IPS DF 19.7 (cell line): Measurements from ENCODE around the gene C17orf113.
"Not testable (repeated sequence)": the region's sequence is repeated elsewhere in the genome, so short reads cannot be mapped to it uniquely, and the experiment has no call there.

Experiments used
- DNase-seq: peaks from one replicate; pipeline ENCODE4 v3.0.0-alpha.2; 2013; ENCODE audit warnings: low read depth, low spot score

C17orf113 gene

DNA sequence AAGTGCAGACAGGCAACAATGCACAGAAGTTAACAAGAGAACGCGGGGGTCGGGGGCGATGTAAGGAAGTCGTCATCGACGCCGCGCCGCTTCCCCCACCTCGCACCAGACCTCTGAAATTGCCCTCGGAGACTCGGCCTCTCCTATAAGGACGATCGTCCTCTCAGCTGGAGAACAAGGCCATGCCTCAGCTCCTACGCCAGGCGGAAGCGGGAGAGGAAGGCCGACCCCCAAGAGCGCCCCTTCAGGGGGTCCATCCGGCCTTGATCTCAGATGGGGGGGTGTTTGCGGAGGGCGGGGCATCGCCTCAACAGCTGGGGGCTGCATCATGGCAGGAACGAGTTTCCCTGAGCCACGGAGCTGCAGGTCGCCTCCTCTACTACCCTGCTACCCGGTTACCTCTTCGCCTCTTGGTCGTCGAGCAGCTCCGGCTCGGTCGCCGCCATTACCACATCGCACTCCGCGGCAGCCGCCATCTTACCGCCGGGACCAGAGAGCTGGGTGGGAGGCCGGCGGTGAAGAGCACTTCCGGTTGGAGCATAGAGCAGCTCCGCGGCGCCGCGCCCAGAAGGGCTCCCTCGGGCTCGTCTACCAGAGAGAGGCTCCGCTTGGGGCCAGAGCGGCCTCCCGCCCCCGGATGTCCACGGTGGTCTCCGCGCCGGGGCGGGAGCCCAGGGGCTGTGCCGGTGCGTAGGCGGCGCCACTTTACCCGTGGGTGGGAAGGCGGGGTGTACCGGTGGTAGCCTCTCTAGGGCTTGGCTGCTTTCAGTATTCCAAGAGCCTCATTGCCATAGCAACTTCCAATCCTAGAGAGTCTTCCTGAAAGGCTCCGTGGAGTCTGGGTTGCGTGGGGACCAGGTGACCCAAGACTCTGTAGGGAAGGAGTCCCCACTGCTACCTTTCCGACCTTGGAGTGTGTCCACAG lies 33.2 kb downstream of the C17orf113 start, which contains the start of gene DNAJC7:
Gene DNAJC7 (minus strand): TSS at position 499 of the 925 bp plus-strand sequence. CDS start 23 bp downstream, at position 476.
- no peak for DNase-seq

DNA sequence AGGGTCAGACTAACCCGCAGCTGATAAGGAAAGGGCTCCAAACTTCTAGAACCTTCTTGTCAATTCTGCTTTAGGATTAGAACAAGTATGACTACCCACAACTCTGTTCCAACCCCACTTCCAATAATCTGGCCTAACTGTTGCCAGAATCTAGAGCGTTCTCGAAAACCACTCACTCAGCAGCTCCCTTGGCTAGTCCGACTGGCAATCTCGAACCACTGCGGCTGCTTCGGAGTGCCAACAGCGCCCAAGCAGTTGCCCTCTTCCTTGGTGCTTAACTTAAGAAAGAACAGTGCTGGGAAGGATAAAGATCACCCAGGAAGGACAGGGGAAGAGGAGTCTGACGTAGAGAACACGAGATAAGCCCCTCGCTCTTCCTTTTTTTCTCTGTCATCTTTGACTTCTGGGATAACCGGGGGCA lies 34.0 kb downstream of the C17orf113 start:
- DNase-seq, result no peak

DNA sequence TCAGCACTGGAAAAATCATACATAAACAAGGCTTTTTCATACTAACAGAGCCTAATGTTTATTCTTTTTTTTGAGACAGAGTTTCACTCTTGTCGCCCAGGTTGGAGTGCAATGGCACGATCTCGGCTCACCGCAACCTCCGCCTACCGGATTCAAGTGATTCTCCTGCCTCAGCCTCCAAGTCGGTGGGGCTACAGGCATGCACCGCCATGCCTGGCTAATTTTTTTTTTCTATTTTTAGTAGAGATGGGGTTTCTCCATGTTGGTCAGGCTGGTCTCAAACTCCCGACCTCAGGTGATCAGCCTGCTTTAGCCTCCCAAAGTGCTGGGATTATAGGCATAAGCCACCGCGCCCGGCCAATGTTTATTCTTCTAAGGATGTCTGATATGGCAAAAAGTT lies 36.7 kb downstream of the C17orf113 start:
- not testable (repeated sequence) for DNase-seq

DNA sequence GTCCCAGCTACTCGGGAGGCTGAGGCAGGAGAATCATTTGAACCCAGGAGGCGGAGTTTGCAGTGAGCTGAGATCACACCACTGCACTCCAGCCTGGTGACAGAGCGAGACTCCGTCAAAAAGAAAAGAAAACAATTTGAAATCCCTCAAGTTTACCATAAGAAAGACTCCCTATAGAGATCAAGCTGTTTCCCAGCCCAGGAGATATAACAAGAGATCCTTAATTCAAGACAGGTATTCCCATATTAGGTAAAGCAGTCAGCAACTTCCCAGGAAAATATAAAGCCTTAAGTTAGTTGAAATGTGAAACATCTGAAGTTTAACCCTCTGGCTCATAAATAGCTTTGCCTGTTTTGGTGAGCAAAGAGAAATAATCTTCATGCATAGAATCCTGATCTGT lies 38.0 kb downstream of the C17orf113 start:
- DNase-seq, result not testable (repeated sequence)

DNA sequence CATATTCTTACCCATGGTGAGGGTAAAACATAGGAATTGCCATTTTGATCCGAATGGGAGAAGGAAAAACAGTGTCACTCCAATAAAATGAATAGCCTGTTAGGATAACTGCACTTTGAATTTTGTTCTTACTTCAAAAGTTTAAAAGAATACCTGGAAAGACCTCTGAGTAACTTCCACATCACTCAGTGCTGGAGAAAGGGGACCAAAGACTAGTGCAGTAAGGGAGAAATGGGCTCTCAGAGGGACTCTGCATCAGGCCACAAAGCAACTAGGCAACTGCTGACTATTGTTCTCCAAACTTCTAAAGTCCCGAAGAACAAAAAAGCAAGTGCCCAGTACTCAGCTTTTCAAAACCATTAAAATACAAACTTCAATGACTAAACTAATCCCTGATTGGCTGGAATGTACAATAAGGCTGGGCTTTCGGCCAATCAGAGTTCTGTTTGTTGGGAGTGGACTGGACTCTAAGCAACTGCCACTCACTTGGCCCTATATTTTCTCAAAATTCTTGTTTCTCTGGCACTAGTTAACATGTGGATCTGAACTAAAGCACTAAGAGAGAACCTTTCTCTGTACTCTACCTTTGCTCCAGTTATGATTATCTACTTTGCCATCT lies 39.4 kb downstream of the C17orf113 start:
- no peak for DNase-seq

DNA sequence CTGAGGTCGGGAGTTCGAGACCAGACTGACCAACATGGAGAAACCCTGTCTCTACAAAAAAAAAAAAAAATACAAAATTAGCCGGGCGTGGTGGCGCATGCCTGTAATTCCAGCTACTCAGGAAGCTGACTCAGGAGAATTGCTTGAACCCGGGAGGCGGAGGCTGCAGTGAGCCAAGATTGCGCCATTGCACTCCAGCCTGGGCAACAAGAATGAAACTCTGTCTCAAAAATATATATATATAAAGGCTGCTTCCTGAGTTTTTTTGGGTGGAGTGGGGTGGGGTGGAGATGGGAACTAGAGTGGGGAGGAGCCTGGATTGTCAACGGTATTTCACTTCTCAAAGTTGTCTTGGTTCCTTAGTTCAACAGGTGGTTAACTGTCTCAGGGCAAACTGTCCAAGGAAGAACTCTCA lies 40.1 kb downstream of the C17orf113 start:
- not testable (repeated sequence) for DNase-seq

DNA sequence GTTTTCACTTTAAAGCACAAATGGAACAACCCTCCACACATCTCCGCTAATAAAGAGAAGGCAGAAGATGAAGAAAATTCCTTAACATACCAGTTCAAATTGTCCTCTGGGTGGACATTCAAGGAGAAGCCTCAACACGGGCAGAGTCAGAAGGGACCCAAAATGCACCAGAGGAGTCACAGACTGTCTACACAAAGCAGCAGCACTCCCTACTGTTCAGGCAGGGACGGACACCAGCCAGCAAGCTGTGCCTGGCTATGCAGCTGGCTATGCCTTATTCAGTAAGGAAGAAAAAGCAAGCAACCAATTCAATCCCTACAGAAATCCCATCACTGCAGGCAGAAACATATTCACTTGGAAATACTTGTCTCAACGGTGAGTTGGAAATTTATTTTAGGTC lies 41.2 kb downstream of the C17orf113 start:
- DNase-seq, result no peak

DNA sequence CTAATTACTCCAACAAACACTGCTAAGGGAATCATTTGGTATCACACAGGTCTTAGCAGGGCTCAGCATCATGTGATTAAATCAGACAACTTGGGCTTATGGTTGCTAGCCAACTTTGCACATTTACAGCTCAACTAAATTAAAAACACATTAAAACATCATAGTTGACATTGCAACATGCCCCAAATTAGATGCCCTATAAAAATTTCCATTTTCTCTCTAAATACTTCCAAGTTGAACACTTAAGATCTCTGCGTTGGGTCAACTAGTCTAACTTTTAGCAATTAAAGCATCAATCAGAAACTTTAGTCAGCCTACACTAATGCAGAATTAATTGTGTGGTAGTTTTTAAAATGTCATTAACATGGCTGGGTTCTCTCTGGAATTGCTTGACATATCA lies 45.2 kb downstream of the C17orf113 start:
- DNase-seq, result no peak

DNA sequence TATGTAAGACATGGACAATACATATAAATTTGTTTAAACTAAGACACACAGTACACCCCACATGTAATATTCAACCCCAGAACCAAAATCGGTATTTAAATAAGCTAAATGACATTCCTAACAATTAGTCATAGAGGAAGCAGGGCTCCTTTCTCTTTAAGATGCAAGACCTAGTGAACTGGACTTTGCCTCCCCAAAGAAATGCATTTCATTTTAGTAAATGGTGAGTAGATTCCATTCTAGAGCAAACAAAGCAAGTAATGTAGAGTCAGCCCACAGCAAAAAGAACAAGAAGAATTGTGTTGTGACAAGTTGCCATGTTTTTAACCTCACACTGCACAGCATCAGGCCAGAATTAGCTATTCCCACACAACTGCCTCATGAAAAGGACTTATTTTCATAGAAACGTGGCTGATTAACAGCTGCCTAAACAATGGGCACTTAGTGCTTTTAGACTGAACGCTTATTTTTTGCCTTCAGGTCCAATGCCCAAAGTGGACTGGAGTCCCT lies 47.6 kb downstream of the C17orf113 start:
- no peak for DNase-seq

DNA sequence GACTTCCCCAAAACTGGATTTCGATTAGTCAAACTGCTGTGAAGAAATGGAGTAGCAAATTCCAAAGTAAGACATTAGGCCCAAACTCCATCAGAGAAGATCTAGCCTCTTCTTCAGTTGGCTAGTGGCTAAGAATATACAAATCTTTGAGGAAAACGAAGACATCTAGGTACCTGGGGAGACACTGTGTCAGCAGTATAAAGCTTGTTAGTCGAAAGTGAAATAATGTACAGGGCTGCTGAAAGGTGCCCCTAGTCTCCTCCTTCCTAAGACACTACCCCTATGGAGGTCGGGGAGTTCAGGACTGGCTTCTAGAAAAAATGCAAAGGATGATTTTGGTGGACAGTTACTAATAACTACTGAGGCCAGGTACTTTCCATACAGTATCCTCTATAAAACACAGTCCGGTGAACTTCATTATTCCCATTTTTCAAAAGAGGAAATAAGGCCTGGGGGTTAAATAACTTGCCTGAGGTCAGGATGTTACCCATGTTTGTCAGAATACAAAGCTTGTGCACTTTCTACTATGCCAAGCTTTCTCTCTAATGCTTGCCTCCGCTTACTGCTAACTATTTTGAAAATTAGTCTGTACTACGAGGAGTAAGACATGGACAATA lies 48.1 kb downstream of the C17orf113 start:
- no peak for DNase-seq

DNA sequence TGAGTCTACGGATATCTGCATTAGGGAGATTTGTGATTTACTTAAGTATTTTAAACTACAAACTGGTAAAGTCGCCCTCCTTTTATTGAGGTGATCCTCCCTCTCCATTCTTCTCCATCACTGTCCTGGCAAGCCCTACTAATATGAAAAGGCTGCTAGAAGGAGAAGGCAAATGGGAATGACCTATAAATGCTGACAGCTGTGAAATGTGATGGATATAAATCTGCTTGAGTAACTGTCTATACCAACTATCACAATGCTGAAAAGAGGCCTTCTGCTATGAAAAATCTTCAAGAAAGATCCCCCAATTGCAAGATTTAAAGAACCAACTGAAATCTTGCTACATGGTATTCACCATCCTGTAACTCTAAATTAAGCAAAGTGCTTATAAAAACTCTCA lies 48.7 kb downstream of the C17orf113 start:
- DNase-seq, result no peak

DNA sequence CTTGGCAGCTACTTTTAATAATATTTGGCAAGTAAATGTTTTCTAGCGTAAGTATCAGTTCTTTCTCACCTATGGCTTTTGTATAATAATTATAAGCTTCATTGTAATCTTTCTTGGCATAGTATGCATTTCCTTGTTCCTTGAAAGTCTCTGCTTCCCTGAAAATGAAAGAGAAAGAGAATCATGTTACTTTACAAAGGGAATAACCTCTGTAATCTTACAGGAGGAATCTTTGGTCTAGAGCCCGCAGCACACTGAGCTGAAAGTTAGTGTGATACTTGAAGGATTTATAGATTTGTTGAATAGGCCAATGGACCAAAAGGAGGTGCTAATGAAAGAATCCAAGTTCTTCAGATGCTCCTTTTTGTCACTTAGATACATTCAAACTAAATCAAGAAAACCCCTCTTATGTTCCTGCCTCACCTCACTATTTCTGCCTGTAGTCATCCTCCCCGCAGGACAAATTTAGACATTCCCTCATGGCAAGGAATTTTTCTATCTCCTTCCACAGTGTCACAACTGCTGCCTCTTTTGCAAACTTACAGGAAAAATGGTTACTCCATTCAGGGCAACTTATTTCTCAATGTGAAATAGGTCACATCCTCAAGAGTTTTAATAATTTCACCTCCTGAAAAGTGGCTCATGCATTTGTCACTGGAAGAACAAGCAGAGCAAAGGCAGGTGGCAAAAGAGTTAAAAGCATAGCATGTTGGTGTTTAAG lies 49.8 kb downstream of the C17orf113 start:
- no peak for DNase-seq

DNA sequence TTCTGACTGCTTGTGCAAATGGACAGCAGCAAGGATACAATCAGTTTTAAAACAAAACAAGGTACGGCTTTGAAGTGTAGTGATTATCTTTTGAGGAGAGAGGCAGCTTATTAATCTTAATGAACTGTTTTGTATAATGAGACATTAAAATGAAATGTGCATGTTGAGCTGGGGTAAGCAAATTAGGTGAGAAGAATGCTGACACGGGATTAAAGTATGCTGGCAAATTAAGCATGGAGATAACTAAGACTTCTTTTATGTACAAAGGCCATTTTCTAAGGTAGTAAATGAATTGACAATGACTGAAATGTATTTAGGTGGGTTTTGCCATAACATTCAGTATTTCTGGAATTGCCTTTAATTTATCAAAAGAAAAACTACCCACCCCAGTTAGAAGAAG lies 51.9 kb downstream of the C17orf113 start:
- no peak for DNase-seq

DNA sequence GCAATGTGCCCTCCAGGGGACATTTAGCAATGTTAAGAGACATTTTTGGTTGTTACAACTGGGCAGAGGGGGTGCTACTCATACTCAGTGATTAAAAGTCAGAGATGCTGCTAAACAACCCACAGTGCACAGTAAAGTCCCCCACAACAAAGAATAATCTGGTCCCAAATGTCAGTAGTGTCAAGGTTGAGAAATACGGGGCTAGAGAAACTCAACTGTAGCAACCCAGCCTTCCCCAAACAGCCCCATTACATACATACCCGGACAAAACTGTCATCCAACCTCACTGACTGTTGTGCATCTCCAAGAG lies 53.6 kb downstream of the C17orf113 start:
- DNase-seq, result no peak

DNA sequence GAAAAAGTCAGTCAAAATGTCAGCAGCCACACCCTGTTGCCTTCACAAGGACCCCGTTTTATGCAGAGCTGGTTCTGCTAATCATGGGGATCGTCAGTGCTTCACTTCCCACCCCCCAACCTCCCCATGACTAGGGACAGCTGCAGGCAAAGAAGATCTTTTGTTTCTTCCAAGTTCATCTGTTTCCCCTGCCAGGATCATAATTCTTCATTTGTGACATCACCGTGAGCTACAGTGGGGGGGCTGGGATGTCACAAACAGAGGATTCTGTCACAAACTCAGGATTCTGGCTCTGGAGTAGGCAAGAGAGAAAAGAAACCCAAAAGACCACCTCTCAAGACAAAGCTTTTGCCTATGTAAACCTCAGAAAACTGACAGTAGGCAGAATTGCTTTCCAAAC lies 57.8 kb downstream of the C17orf113 start:
- DNase-seq, result no peak

DNA sequence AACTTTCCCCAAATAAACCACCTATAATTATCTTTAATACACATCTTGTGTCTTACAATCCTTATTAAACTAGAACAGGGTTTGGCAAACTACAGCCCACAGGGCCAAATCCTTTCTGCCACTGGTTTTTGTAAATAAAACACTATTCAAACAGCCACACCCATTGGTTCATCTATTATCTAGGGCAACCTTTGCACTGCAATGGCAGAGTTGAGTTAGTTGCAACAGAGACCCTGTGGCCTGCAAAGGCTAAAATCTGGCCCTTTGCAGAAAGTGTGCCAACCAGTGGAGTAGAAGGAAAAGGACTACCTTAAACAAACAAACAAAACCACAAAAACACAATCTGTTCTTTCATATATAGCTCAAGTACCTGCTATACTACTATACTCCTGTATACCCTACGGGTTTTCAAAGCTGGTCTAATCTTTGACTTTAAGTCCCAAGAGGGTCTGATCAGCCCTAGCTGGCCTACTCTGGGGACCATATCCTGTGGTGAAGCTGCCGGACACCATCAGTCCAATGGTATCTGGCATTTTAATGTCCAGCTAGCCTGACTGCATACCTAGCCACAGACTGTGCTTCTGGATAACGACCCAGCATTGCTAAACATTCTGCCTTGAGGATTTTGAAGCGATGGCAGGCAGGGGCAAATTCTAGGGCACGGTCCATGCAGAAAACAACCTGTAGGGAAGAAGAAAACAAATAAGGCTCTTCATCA lies 60.5 kb downstream of the C17orf113 start:
- no peak for DNase-seq

DNA sequence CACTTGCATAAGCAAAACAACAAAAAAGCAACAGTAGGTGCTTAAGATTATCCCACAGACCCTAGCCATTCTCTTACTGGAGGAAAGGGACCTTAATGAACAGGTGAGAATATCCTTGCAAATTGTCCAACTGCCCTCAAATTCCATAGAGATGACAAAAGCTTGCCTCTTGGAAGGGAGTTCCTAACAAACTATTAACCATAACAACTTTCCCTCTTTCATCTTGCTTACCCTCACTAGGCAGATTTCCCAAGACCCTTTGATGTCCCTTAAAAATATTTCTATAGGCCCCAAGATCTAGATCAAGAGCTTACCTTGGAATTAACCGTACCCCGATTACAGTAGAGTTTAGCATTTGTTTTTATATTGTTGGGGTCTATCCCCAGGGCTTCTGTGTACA lies 62.0 kb downstream of the C17orf113 start:
- DNase-seq, result no peak
